ENCODE results near the gene NELFB.
"Not testable (repeated sequence)": the region's sequence is repeated elsewhere in the genome, so short reads cannot be mapped to it uniquely, and the experiment has no call there.

The NELFB gene

GRCh38 chr9:137234758-137235423, 20.2 kb upstream of the NELFB start:
- no peak for DNase-seq (ENCODE audit: low spot score)

DNA sequence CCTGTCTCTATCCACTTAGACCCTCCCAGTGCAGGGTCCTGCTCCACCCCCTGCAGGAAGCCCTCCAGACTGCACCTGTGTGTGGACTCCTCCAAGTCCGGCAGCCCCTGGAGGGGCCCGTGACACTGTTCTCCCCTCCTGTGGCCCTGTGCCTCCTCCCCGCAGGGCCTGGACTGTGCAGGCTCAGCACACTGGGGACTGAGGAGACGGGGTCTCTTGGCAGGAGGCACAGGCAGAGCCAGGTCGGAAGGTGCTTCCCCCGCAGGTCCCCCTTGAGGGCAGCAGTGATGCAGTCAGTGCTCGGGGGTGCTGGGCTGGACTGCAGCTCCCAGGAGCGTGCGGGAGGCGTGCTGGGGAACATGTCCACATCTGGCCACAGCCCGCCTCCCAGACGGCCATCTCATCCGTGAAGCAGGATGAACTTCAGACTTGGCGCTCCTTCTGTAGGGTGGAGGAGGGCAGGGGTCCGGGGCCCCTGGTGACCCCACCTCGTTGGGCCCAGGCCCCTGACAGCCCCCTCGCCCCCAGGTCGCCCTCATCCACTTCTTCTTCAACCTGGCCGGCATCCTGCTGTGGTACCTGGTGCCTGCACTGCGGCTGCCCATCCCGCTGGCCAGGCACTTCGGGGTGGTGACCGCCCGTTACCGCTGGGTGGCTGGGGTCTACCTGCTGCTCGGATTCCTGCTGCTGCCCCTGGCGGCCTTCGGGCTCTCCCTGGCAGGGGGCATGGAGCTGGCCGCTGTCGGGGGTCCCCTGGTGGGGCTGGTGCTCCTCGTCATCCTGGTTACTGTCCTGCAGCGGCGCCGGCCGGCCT, 19.5 kb upstream of the NELFB start:
- DNase-seq (ENCODE audit: low spot score): no peak

DNA sequence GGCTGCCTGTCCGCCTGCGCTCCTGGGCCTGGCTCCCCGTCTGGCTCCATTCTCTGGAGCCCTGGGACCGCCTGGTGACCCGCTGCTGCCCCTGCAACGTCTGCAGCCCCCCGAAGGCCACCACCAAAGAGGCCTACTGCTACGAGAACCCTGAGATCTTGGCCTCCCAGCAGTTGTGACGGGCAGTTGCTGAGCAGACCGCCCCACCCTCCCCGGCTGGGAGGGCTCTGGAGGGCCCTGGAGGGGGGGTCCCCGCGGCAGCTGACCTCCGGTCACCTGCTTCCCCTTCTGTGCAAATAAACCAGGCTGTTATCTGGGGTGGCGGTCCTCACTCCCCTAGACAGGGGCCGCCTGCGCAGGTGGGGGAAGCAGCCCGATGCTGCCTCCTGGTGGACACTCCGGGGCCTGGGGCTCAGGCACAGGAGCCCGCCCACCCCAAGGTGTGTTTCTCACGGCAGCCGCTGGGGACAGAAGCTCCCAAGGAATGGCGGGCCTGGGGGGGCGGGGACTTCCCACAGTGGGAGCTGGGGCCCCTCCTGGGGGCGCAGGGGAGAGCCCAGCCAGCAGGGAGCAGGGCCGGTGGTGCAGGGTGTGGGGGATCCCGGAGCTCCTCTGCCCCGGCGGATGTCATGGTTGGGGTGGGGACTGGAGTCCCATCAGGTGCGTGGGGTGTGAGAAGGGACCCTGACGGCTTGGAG, 18.7 kb upstream of the NELFB start:
- peak; percentile 88 for DNase-seq (ENCODE audit: low spot score)

- no peak for DNase-seq (ENCODE audit: low spot score)
These were observed 18.1 kb upstream of the NELFB start for GRCh38 chr9:137236936-137237421.

DNA sequence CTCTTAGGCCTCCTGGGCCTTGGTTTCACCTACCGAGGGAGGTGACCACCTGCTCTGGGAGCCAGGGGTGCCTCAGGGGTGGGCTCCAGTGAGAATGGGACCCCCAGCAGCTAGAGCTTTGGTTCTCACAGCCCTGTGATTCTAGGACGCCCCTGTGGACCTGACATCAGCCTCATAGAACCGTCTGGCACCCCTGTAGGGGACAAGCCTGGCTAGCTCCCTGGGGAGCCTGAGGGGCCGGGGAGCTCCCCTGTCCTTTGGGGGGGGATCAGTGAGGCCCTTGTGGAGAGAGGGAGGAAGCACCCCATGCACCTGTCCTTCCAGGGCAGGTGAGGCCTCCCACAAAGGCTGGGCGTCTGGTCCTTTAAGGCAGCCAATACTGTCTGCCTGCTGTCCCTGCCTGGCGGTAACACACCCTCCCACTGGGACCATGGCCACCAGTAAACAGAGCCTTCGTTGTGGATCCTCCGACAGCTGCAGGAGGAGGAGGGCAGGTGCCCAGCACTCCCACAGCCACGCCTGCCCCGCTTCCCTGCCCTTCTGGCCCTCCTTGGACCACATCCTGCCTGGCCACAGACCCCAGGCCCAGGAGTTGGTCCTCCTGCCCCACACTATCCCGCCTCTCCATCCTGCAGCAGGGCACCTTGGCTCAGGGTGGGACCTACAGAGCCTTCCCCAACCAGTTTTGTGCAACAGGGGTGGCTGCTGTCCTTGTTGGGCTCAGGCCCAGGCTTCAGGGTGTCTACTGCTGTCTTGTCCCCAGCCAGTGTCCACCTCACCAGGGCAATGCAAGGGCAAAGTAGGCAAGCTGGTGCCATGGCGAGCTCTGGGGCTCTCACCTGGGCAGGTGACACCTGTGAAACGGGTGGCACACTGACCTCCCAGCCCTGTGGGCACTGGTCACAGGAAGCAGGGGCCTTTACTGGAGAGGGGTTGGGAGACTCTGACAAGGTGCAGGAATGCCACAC, 17.1 kb upstream of the NELFB start:
- DNase-seq (ENCODE audit: low spot score): no peak

DNA sequence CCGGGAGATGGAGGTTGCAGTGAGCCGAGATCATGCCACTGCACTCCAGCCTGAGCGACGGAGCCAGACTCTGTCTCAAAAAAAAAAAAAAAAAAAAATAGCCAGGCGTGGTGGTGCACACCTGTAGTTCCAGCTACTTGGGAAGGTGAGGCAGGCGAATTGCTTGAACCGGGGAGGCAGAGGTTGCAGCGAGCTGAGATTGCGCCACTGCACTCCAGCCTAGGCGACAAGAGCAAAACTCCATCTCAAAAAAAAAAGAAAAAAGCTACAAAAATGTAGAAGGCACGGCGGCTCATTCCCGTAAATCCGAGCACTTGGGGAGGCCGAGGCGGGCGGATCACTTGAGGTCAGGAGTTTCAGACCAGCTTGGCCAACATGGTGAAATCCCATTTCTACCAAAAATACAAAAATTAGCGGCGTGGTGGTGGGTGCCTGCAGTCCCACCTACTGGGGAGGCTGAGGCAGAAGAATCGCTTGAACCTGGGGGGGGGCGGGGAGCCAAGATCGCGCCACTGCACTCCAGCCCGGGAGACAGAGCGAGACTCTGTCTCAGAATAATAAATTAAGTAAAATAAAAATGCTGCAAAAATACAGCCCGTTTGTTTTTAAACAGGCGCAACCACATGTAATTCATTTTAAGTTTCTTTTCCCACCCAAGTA, 15.5 kb upstream of the NELFB start:
- not testable (repeated sequence) for DNase-seq (ENCODE audit: low spot score)

GRCh38 chr9:137240318-137240840, 14.7 kb upstream of the NELFB start:
- peak; percentile 67 for DNase-seq (ENCODE audit: low spot score)

DNA sequence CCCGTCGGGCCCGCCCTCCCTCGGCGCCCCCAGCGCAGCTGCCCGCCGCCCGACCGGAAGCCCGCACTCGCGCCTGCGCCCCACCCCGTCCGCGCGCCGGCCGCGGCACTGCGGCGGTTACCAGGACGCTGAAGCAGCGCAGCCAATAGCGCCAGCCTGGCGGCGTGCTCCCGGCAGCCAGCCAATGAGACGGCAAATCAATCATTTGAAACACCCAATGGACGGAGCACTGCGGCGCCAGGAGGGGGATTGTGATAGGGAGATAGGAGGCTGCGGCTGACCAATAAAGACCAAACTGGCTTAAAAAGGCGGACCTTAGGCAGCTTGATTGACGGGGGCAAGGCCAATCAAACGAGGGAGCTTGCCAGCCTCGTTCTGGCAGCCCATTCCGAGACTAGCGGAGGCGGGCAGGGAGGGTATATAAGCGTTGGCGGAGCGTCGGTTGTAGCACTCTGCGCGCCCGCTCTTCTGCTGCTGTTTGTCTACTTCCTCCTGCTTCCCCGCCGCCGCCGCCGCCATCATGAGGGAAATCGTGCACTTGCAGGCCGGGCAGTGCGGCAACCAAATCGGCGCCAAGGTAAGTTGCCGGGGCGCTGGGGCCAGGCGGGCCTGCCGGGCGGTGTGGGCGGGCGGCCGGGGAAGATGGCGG, 14.2 kb upstream of the NELFB start, which contains the start of gene TUBB4B:
TSS of gene TUBB4B (plus strand) at position 447 of the 649 bp plus-strand sequence. CDS start at position 521, 74 bp downstream.
- DNase-seq (ENCODE audit: low spot score): peak; percentile 100

- DNase-seq (ENCODE audit: low spot score): peak; percentile 79
These were observed 13.4 kb upstream of the NELFB start for GRCh38 chr9:137241490-137242268.

DNA sequence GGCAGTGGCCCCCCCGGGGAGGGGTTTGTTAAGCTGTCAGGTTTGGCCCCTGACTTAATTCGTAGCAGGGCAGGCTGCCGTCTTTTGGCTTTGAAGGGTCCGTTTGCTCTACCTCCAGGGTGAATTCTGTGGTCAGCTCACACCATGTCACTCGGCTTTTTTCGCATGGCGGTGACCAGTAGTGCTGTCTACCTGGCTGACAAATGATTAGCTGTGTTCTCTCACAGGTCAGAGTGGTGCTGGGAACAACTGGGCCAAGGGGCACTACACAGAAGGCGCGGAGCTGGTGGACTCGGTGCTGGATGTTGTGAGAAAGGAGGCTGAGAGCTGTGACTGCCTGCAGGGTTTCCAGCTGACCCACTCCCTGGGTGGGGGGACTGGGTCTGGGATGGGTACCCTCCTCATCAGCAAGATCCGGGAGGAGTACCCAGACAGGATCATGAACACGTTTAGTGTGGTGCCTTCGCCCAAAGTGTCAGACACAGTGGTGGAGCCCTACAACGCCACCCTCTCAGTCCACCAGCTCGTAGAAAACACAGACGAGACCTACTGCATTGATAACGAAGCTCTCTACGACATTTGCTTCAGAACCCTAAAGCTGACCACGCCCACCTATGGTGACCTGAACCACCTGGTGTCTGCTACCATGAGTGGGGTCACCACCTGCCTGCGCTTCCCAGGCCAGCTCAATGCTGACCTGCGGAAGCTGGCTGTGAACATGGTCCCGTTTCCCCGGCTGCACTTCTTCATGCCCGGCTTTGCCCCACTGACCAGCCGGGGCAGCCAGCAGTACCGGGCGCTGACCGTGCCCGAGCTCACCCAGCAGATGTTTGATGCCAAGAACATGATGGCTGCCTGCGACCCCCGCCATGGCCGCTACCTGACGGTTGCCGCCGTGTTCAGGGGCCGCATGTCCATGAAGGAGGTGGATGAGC, 12.6 kb upstream of the NELFB start:
- no peak for DNase-seq (ENCODE audit: low spot score)

DNA sequence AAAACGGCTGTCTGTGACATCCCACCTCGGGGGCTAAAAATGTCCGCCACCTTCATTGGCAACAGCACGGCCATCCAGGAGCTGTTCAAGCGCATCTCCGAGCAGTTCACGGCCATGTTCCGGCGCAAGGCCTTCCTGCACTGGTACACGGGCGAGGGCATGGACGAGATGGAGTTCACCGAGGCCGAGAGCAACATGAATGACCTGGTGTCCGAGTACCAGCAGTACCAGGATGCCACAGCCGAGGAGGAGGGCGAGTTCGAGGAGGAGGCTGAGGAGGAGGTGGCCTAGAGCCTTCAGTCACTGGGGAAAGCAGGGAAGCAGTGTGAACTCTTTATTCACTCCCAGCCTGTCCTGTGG, 11.9 kb upstream of the NELFB start:
- not testable (repeated sequence) for DNase-seq (ENCODE audit: low spot score)

DNA sequence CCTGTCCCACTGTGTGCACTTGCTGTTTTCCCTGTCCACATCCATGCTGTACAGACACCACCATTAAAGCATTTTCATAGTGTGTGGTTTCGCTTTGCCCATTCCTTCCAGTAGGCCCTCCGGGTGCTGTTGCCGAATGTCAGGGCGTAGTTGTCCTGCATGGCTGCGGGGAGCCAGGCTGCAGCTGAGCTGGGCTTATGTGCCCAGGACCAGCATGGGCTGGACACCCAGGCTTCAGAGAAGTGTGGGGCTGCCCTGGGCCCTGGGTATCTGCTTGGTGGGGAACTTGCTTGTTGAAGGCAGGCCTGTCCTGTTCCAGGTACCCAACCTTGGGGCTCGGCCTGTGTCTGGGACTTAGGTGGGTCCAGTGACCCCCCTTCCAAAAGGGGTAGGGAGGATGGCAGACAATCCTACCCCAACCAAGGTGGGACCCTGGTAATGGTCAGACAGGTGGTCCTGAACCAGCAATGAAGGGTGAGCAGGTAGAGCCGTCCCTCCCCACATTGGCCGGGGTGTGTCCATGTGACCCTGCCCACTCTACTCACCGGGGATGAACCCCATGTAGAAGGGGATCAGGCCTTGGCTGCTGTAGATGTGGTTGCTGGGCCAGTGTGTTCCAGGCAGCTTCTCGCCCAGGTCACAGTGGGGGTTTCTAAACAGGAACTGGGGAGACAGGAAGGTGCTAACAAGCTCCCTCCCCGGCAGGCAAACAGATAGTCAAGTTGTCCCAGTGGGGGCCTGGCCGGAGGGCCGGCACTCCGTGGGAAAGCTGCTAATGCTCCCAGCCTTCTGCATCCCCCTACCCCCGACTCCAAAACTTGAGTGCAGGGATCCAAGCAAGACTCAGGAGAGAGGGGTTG, 11.3 kb upstream of the NELFB start:
- no peak for DNase-seq (ENCODE audit: low spot score)

GRCh38 chr9:137244486-137245449, 10.4 kb upstream of the NELFB start:
- DNase-seq (ENCODE audit: low spot score): no peak

- DNase-seq (ENCODE audit: low spot score): no peak
These were observed 9.4 kb upstream of the NELFB start for GRCh38 chr9:137245450-137246421.

Data from CD4-positive, alpha-beta T cell treated with Interleukin-15 for 4 hours (primary cell).